Activated naive CD4-positive, alpha-beta T cell treated with anti-CD3 and anti-CD28 coated beads for 36 hours (primary cell): Measurements from ENCODE around the gene PGBD1. TPM values are rescaled to one million over a fixed set of nuclear protein-coding genes. Genes with fewer than 3 reads are reported as not detected.
A peak's percentile ranks its signal among the peaks of the same experiment; 100 is the strongest.

Experiments
- CTCF ChIA-PET: fragments of 350-600 bp; sonication (Branson Sonifier 250); formaldehyde crosslinking; loops from one replicate; lab custom pipeline; 2021; ENCODE audit warnings: antibody characterized with exemption; lab: Charles Lee
- DNase-seq: peaks from one replicate; pipeline ENCODE4 v3.0.0-alpha.2; 2020
- H3K27ac Mint-ChIP-seq: one replicate; pipeline ENCODE4 v1.8.0; 2021; ENCODE audit warnings: mild to moderate bottlenecking, mixed read lengths
- H3K27me3 Mint-ChIP-seq: one replicate; pipeline ENCODE4 v1.8.0; 2021; ENCODE audit warnings: low read depth, mixed read lengths
- H3K36me3 Mint-ChIP-seq: one replicate; pipeline ENCODE4 v1.8.0; 2021; ENCODE audit warnings: low read depth, mixed read lengths
- H3K4me1 Mint-ChIP-seq: one replicate; pipeline ENCODE4 v1.8.0; 2021; ENCODE audit warnings: low read depth, mixed read lengths
- H3K4me3 Mint-ChIP-seq: one replicate; pipeline ENCODE4 v1.8.0; 2021; ENCODE audit warnings: mild to moderate bottlenecking, moderate library complexity, mixed read lengths
- H3K9me3 Mint-ChIP-seq: one replicate; pipeline ENCODE4 v1.8.0; 2021; ENCODE audit warnings: mixed read lengths
- intact Hi-C: fragments of 100-400 bp; cut with micrococcal nuclease; formaldehyde crosslinking; loops from one replicate; pipeline ENCODE4 v1.15.1; 2023
- total RNA-seq, 2 experiments: library from RNA; stranded (reverse); gene quantifications; one replicate each; pipeline ENCODE4 v1.2.3, GENCODE V29; 2021

The PGBD1 gene
- total RNA-seq, 2 experiments from 2014 or later, result 0.64 to 0.69 TPM

- Mint-ChIP-seq H3K27me3 (no peaks in the 10 kb centered on the region), H3K4me3 (no peak overlapping the region), H3K36me3 (peaks cover 4% of the 10 kb centered on the region), H3K27ac (no peak overlapping the region), H3K9me3 (peaks cover 13% of the 10 kb centered on the region), H3K4me1 (peaks cover 4% of the 10 kb centered on the region)
- intact Hi-C loops, result loop anchor here (5.0 kb wide), 2 partner anchors 255 to 520 kb away; partner anchors contain the start of gene ZNF165
- DNase-seq, result no peak
- CTCF ChIA-PET, result interaction anchor here (0.8 to 2.4 kb wide), 2 partner anchors 19 to 25 kb away, joined by 3 to 8 read pairs; no protein-coding TSS in a partner anchor
These were observed 55.7 kb downstream of the PGBD1 start for GRCh38 chr6:28337121-28337520.

- Mint-ChIP-seq H3K9me3 (peaks cover 13% of the 10 kb centered on the region), H3K27me3 (no peaks in the 10 kb centered on the region), H3K27ac (no peak overlapping the region), H3K4me1 (no peaks in the 10 kb centered on the region), H3K4me3 (no peak overlapping the region), H3K36me3 (peaks cover 4% of the 10 kb centered on the region)
- intact Hi-C loops, result no loop called here
- no peak for DNase-seq
- CTCF ChIA-PET, result interaction anchor here (1.5 kb wide), 1 partner anchor 18 kb away, joined by 3 read pairs; no protein-coding TSS in a partner anchor
These were observed 59.1 kb downstream of the PGBD1 start for GRCh38 chr6:28340310-28341095.

GRCh38 chr6:28343898-28344677 is 62.7 kb downstream of the PGBD1 start:
- CTCF ChIA-PET, result no interaction called here
- Mint-ChIP-seq H3K36me3 (peaks cover 4% of the 10 kb centered on the region), H3K27me3 (peaks cover 6% of the 10 kb centered on the region), H3K4me3 (no peak overlapping the region), H3K9me3 (peaks cover 13% of the 10 kb centered on the region), H3K27ac (no peak overlapping the region), H3K4me1 (no peaks in the 10 kb centered on the region)
- intact Hi-C loops, result no loop called here
- no peak for DNase-seq

- no peak for DNase-seq
- Mint-ChIP-seq H3K27ac (no peak overlapping the region), H3K9me3 (peaks cover 7% of the 10 kb centered on the region), H3K4me3 (no peak overlapping the region), H3K4me1 (peaks cover 3% of the 10 kb centered on the region), H3K27me3 (peaks cover 6% of the 10 kb centered on the region), H3K36me3 (peaks cover 4% of the 10 kb centered on the region)
- intact Hi-C loops, result no loop called here
- CTCF ChIA-PET, result no interaction called here
These were observed 63.8 kb downstream of the PGBD1 start for GRCh38 chr6:28345201-28345600.

GRCh38 chr6:28347119-28347518 is 65.7 kb downstream of the PGBD1 start:
- CTCF ChIA-PET, result no interaction called here
- no peak overlapping the region for H3K27ac Mint-ChIP-seq
- no peaks in the 10 kb centered on the region for H3K36me3 Mint-ChIP-seq
- H3K9me3 Mint-ChIP-seq, result no peaks in the 10 kb centered on the region
- H3K4me3 Mint-ChIP-seq, result no peak overlapping the region
- intact Hi-C loops, result no loop called here
- peaks cover 18% of the 10 kb centered on the region for H3K4me1 Mint-ChIP-seq
- H3K27me3 Mint-ChIP-seq, result peaks cover 6% of the 10 kb centered on the region
- no peak for DNase-seq

GRCh38 chr6:28349344-28349891 is 68.0 kb downstream of the PGBD1 start:
- DNase-seq, result no peak
- Mint-ChIP-seq H3K27me3 (peaks cover 6% of the 10 kb centered on the region), H3K27ac (peak overlapping the region; percentile 87), H3K4me1 (peaks cover 22% of the 10 kb centered on the region), H3K36me3 (no peaks in the 10 kb centered on the region), H3K4me3 (peak overlapping the region; percentile 97), H3K9me3 (no peaks in the 10 kb centered on the region)
- CTCF ChIA-PET, result interaction anchor here (1.1 kb wide), 1 partner anchor 34 kb away, joined by 4 read pairs; no protein-coding TSS in a partner anchor
- intact Hi-C loops, result loop anchor here (1.0 kb wide), 2 partner anchors 14 to 82 kb away; partner anchors contain the start of gene ZSCAN26

GRCh38 chr6:28349892-28350737 is 68.7 kb downstream of the PGBD1 start, which contains the start of gene ZKSCAN3:
Gene ZKSCAN3, plus strand, starts transcription at chr6:28349947. Its CDS starts 9,640 bp downstream, at chr6:28359587.
- H3K36me3 Mint-ChIP-seq, result no peaks in the 10 kb centered on the region
- CTCF ChIA-PET, result interaction anchor here (0.6 to 1.1 kb wide), 3 partner anchors 32 to 174 kb away, joined by 3 to 4 read pairs (median 3); no protein-coding TSS in a partner anchor
- H3K27me3 Mint-ChIP-seq, result peaks cover 6% of the 10 kb centered on the region
- peak within 1 kb of the TSS; percentile 97 for H3K4me3 Mint-ChIP-seq
- H3K4me1 Mint-ChIP-seq, result peaks cover 22% of the 10 kb centered on the region
- H3K27ac Mint-ChIP-seq, result peak within 1 kb of the TSS; percentile 87
- DNase-seq, result peak; percentile 93
- H3K9me3 Mint-ChIP-seq, result no peaks in the 10 kb centered on the region
- intact Hi-C loops, result loop anchor here (1.0 kb wide), 2 partner anchors 15 to 83 kb away; partner anchors contain the start of gene ZSCAN26

- CTCF ChIA-PET, result interaction anchor here (0.8 kb wide), 1 partner anchor 175 kb away, joined by 3 read pairs; no protein-coding TSS in a partner anchor
- no peak for DNase-seq
- Mint-ChIP-seq H3K4me3 (peak overlapping the region; percentile 6), H3K27me3 (peaks cover 4% of the 10 kb centered on the region), H3K9me3 (no peaks in the 10 kb centered on the region), H3K27ac (no peak overlapping the region), H3K36me3 (no peaks in the 10 kb centered on the region), H3K4me1 (peaks cover 30% of the 10 kb centered on the region)
- intact Hi-C loops, result no loop called here
These were observed 69.7 kb downstream of the PGBD1 start for GRCh38 chr6:28351087-28351486.

- intact Hi-C loops, result no loop called here
- no peak for DNase-seq
- H3K9me3 Mint-ChIP-seq, result no peaks in the 10 kb centered on the region
- H3K36me3 Mint-ChIP-seq, result no peaks in the 10 kb centered on the region
- CTCF ChIA-PET, result no interaction called here
- H3K4me3 Mint-ChIP-seq, result no peak overlapping the region
- H3K27ac Mint-ChIP-seq, result no peak overlapping the region
- peaks cover 31% of the 10 kb centered on the region for H3K4me1 Mint-ChIP-seq
- H3K27me3 Mint-ChIP-seq, result peaks cover 4% of the 10 kb centered on the region
These were observed 70.1 kb downstream of the PGBD1 start for GRCh38 chr6:28351493-28351925.
